Transverse colon (tissue), 4 donors: ENCODE data around the gene LIMS1.

Experiments used
- CTCF ChIP-seq, 5 experiments: fragments of 200-600 bp in 3 of 5; fragments of 450-650 bp in 2 of 5; sonication (generic) in 3 of 5; IDR thresholded peaks; 1 replicate in 2 of 5; 2 replicates in 3 of 5; pipeline ENCODE4 v1.5.1; 2016 to 2017; ENCODE audit warnings: antibody characterized with exemption in 5 of 5, inconsistent platforms in 3 of 5, mild to moderate bottlenecking in 2 of 5, moderate library complexity in 1 of 5
- POLR2A ChIP-seq: fragments of 450-650 bp; IDR thresholded peaks from one replicate; pipeline ENCODE4 v1.6.1; 2016; ENCODE audit warnings: antibody characterized with exemption, mild to moderate bottlenecking, moderate library complexity
- POLR2AphosphoS5 ChIP-seq, 3 donors: sonication (generic); formaldehyde crosslinking; IDR thresholded peaks; one replicate each; pipeline ENCODE4 v1.6.1; 2016; ENCODE audit warnings: antibody characterized with exemption in 3 of 3

- TF ChIP-seq CTCF (IDR thresholded peaks at IDR 0.05) (no peak), POLR2A (no peak), POLR2AphosphoS5 (IDR thresholded peaks at IDR 0.05) (no peak)
These were observed 93.8 kb downstream of the LIMS1 start for GRCh38 chr2:108627911-108628567.
